ENCODE measurements around the gene FHIT. TPM values are rescaled to one million over a fixed set of nuclear protein-coding genes. Genes with fewer than 3 reads are reported as not detected.

FHIT gene
- total and polyA plus RNA-seq, 11 donors: 4.2 to 26.8 (median 16.5) TPM

- DNase-seq (no peak), ATAC-seq (peak in 2 of 4 donors; percentile 51 to 53)
- intact Hi-C loops (cut with DNase I): no loop called here
- Histone ChIP-seq H3K36me3 (no peaks in the 10 kb centered on the region), H3K4me3 (no peak overlapping the region), H3K27ac (no peak overlapping the region), H3K27me3 (no peaks in the 10 kb centered on the region), H3K9me3 (no peaks in the 10 kb centered on the region), H3K4me1 (peaks cover 0 to 5% (median 0%) of the 10 kb centered on the region in 12 donors)
- TF ChIP-seq CTCF (IDR thresholded peaks at IDR 0.05) (no peak), POLR2A (IDR thresholded peaks at IDR 0.05) (no peak)
- 55 to 65% (median 60%) methylated on average over 2 of the region's 2 CpGs for WGBS, 4 donors
These were observed 1109.2 kb downstream of the FHIT start for GRCh38 chr3:60142009-60142408.

- Histone ChIP-seq H3K27ac (no peak overlapping the region), H3K4me1 (peaks cover 0 to 5% (median 0%) of the 10 kb centered on the region in 12 donors), H3K4me3 (no peak overlapping the region), H3K36me3 (no peaks in the 10 kb centered on the region), H3K27me3 (no peaks in the 10 kb centered on the region), H3K9me3 (no peaks in the 10 kb centered on the region)
- ATAC-seq: no peak
- TF ChIP-seq CTCF (IDR thresholded peaks at IDR 0.05) (no peak), POLR2A (IDR thresholded peaks at IDR 0.05) (no peak)
- intact Hi-C loops (cut with DNase I): no loop called here
- whole genome bisulfite sequencing, 4 donors: 68 to 88% (median 86%) methylated on average over 1 of the region's 1 CpG
- DNase-seq: no peak
These were observed 1111.1 kb downstream of the FHIT start for GRCh38 chr3:60140160-60140559.

GRCh38 chr3:60136601-60137000, 1114.7 kb downstream of the FHIT start:
- ATAC-seq (no peak), DNase-seq (no peak)
- no peaks in the 10 kb centered on the region for H3K9me3 ChIP-seq
- peaks cover 0 to 18% (median 10%) of the 10 kb centered on the region in 12 donors for H3K4me1 ChIP-seq
- H3K4me3 ChIP-seq: no peak overlapping the region
- WGBS, 4 donors: 84 to 90% (median 88%) methylated on average over 4 of the region's 4 CpGs
- no peaks in the 10 kb centered on the region for H3K27me3 ChIP-seq
- H3K36me3 ChIP-seq: no peaks in the 10 kb centered on the region
- TF ChIP-seq CTCF (IDR thresholded peaks at IDR 0.05) (no peak), POLR2A (IDR thresholded peaks at IDR 0.05) (no peak)
- intact Hi-C loops (cut with DNase I): loop anchor here in 1 of 10 donors (10.0 kb wide), 1 partner anchor 802 kb away; no protein-coding TSS in a partner anchor
- H3K27ac ChIP-seq: no peak overlapping the region

- H3K27me3 ChIP-seq: no peaks in the 10 kb centered on the region
- H3K9me3 ChIP-seq: no peaks in the 10 kb centered on the region
- no peak for ATAC-seq
- H3K4me3 ChIP-seq: no peak overlapping the region
- 68 to 81% (median 77%) methylated on average over 2 of the region's 2 CpGs for WGBS, 4 donors
- no peak for DNase-seq
- TF ChIP-seq POLR2A (IDR thresholded peaks at IDR 0.05) (no peak), CTCF (IDR thresholded peaks at IDR 0.05) (no peak)
- no peak overlapping the region for H3K27ac ChIP-seq
- H3K36me3 ChIP-seq: no peaks in the 10 kb centered on the region
- H3K4me1 ChIP-seq: peaks cover 0 to 18% (median 10%) of the 10 kb centered on the region in 12 donors
- intact Hi-C loops (cut with DNase I): loop anchor here in 1 of 10 donors (10.0 kb wide), 1 partner anchor 801 kb away; no protein-coding TSS in a partner anchor
These were observed 1115.8 kb downstream of the FHIT start for GRCh38 chr3:60135474-60135873.
